ENCODE measurements around the gene FRS3. TPM values are rescaled to one million over a fixed set of nuclear protein-coding genes. Genes with fewer than 3 reads are reported as not detected.

Gene FRS3
- total and polyA plus RNA-seq, 9 of the 15 experiments (the other 6 are each of a cell fraction or from before 2014, with no cell fraction given): 0.03 to 3.7 (median 1.6) TPM

DNA sequence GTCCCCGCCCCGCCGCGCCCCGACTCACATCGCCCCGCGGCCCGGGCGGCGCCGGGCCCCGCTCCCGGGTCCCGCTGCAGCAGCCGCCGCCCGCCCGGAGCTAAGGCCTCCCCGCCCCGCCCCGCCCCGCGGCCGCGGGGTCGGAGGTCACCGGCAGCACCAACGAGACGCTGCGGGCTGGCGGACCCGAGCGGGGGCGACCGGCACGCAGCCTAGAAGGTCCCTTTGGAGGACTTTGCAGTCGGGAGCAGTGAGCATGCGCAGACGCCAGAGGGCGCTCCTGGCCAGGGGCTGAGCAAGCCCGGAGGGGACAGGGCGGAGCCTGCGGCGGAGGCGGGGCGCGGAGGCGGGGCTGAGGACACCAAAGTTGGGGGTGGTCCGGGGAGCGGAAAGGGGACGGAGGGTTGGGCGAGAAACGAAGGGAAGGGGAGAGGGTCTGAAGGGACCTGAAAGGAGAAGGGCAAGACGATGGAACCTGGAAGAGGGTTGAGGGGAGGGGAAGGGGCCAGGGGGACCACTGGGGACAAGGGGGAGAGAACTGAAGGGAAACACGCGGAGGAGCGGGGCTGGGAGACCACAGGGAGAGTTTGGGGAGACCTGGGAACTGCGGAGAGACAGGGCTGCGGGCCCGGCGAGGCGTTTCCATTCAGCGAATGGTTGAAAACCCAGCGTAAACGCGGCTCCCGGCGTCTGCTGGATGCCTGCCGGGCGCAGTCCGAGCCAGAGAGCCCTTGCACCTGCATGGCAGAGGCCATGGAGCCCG lies at the start of gene FRS3 (continued):
- TF ChIP-seq ZFP1 (CRISPR knock-in tag; IDR thresholded peaks at IDR 0.05): no peak
- 0 out of 2 replicates have a peak, but pooled peaks have one; percentile 50 for TF ChIP-seq CGGBP1 (CRISPR knock-in tag; IDR thresholded peaks at IDR 0.05)
- no peak for TF ChIP-seq TCF7L2 (IDR thresholded peaks at IDR 0.05; ENCODE audit: low read depth, low read length)
- TF ChIP-seq, protein P1, sequence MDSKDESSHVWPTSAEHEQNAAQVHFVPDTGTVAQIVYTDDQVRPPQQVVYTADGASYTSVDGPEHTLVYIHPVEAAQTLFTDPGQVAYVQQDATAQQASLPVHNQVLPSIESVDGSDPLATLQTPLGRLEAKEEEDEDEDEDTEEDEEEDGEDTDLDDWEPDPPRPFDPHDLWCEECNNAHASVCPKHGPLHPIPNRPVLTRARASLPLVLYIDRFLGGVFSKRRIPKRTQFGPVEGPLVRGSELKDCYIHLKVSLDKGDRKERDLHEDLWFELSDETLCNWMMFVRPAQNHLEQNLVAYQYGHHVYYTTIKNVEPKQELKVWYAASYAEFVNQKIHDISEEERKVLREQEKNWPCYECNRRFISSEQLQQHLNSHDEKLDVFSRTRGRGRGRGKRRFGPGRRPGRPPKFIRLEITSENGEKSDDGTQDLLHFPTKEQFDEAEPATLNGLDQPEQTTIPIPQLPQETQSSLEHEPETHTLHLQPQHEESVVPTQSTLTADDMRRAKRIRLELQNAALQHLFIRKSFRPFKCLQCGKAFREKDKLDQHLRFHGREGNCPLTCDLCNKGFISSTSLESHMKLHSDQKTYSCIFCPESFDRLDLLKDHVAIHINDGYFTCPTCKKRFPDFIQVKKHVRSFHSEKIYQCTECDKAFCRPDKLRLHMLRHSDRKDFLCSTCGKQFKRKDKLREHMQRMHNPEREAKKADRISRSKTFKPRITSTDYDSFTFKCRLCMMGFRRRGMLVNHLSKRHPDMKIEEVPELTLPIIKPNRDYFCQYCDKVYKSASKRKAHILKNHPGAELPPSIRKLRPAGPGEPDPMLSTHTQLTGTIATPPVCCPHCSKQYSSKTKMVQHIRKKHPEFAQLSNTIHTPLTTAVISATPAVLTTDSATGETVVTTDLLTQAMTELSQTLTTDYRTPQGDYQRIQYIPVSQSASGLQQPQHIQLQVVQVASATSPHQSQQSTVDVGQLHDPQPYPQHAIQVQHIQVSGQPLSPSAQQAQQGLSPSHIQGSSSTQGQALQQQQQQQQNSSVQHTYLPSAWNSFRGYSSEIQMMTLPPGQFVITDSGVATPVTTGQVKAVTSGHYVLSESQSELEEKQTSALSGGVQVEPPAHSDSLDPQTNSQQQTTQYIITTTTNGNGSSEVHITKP (IDR thresholded peaks at IDR 0.05; ENCODE audit: partially characterized antibody): peak; percentile 55
- TF ChIP-seq, protein P2, sequence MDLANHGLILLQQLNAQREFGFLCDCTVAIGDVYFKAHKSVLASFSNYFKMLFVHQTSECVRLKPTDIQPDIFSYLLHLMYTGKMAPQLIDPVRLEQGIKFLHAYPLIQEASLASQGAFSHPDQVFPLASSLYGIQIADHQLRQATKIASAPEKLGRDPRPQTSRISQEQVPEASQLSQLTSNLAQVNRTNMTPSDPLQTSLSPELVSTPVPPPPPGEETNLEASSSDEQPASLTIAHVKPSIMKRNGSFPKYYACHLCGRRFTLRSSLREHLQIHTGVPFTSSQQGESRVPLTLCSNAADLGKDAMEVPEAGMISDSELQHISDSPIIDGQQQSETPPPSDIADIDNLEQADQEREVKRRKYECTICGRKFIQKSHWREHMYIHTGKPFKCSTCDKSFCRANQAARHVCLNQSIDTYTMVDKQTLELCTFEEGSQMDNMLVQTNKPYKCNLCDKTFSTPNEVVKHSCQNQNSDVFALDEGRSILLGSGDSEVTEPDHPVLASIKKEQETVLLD (IDR thresholded peaks at IDR 0.05): 0 out of 2 replicates have a peak, but pooled peaks have one; percentile 52
- TF ChIP-seq ZNF184 (CRISPR knock-in tag; IDR thresholded peaks at IDR 0.05): no peak
- TF ChIP-seq CBX3 (IDR thresholded peaks at IDR 0.05; ENCODE audit: borderline replicate concordance in 1 of 2, low read length in 2 of 2): 0 out of 3 replicates have a peak, but pooled peaks of 1 of the 2 experiments have one; percentile 42
- TF ChIP-seq POLR2AphosphoS2 (IDR thresholded peaks at IDR 0.05; ENCODE audit: low read length): no peak
- peak; percentile 91 for TF ChIP-seq CC2D1A (IDR thresholded peaks at IDR 0.05)
- no peak for TF ChIP-seq L3MBTL2 (IDR thresholded peaks at IDR 0.05)
- no peak for TF ChIP-seq MCM5 (IDR thresholded peaks at IDR 0.05; ENCODE audit: low read depth)
- no peak for TF ChIP-seq BRD4 (IDR thresholded peaks at IDR 0.05)
- TF ChIP-seq ASH1L (IDR thresholded peaks at IDR 0.05; ENCODE audit: borderline replicate concordance, low read depth, partially characterized antibody): no peak
- TF ChIP-seq TRIM24 (IDR thresholded peaks at IDR 0.05): 0 out of 4 replicates have a peak, but pooled peaks of 1 of the 2 experiments have one; percentile 18
- TF ChIP-seq PBX2 (CRISPR knock-in tag; IDR thresholded peaks at IDR 0.05; ENCODE audit: low read depth): no peak
- no peak for TF ChIP-seq PBX2 (tag; conservative IDR thresholded peaks at IDR 0.05; ENCODE audit: low read depth)
- TF ChIP-seq ZNF740 (CRISPR knock-in tag; IDR thresholded peaks at IDR 0.05): 0 out of 2 replicates have a peak, but pooled peaks have one; percentile 30
- peak in 1 of 2 experiments; percentile 44; a peak in 1 of 4 replicates for TF ChIP-seq ZNF740 (tag; IDR thresholded peaks at IDR 0.05)
- peak; percentile 45; the same call in 1 of the 2 replicates for TF ChIP-seq ZFX (CRISPR knock-in tag; IDR thresholded peaks at IDR 0.05)

Measured in K562 (cell line).